IMR-90 (cell line): Measurements from ENCODE around the gene MAN2A1. TPM values are rescaled to one million over a fixed set of nuclear protein-coding genes. Genes with fewer than 3 reads are reported as not detected.

Experiments
- ATAC-seq: fragments of 200-7000 bp; cut with Tn5 transposase; 2 replicates; pipeline ENCODE4 v1.9.1; 2020; ENCODE audit warnings: low read depth, mild to moderate bottlenecking, moderate library complexity
- BruUV-seq: library from RNA; stranded (reverse); fragments of 400-500 nt; replicated peaks from 2 replicates; lab custom pipeline; 2021; lab: Mats Ljungman, UMichigan
- CTCF ChIA-PET: fragments of 300-600 bp; formaldehyde crosslinking; extraction: SDS; loops from one replicate; lab custom pipeline; 2021; ENCODE audit warnings: antibody characterized with exemption; lab: Yijun Ruan, JAX
- POLR2A ChIA-PET: fragments of 300-600 bp; sonication (Branson Sonifier 250); formaldehyde crosslinking; loops from one replicate; lab custom pipeline; 2022; ENCODE audit warnings: antibody characterized with exemption; ENCODE audit not compliant: unreplicated experiment; lab: Charles Lee
- DNase-seq: peaks from one replicate; pipeline ENCODE4 v3.0.0; 2013
- H2AFZ ChIP-seq: replicated peaks from 2 replicates; pipeline ENCODE3; 2013; ENCODE audit warnings: low read length, mild to moderate bottlenecking; ENCODE audit not compliant: poor library complexity
- H2AK5ac ChIP-seq: 2 replicates; pipeline ENCODE4 v1.6.1; 2013; ENCODE audit warnings: low read depth, low read length, inconsistent platforms
- H2AK9ac ChIP-seq: replicated peaks from 2 replicates; pipeline ENCODE3; 2013; ENCODE audit warnings: mild to moderate bottlenecking, low read depth, low read length, moderate library complexity; ENCODE audit not compliant: poor library complexity
- H2BK120ac ChIP-seq: 2 replicates; pipeline ENCODE4 v1.6.1; 2013; ENCODE audit warnings: low read depth, low read length, inconsistent platforms
- H2BK15ac ChIP-seq: 3 replicates; pipeline ENCODE4 v1.6.1; 2013; ENCODE audit warnings: low read depth, low read length, inconsistent platforms
- H2BK20ac ChIP-seq: 2 replicates; pipeline ENCODE4 v1.6.1; 2013; ENCODE audit warnings: low read depth, mild to moderate bottlenecking, inconsistent platforms, low read length, moderate library complexity
- H2BK5ac ChIP-seq: 2 replicates; pipeline ENCODE4 v1.6.1; 2013; ENCODE audit warnings: mild to moderate bottlenecking, low read depth, low read length, inconsistent platforms; ENCODE audit not compliant: poor library complexity, severe bottlenecking
- H3K14ac ChIP-seq: replicated peaks from 2 replicates; pipeline ENCODE4 v1.6.1; 2013; ENCODE audit warnings: low read depth, low read length, inconsistent platforms
- H3K18ac ChIP-seq: 2 replicates; pipeline ENCODE4 v1.6.1; 2013; ENCODE audit warnings: low read depth, low read length, control low read depth
- H3K23ac ChIP-seq: 2 replicates; pipeline ENCODE4 v1.6.1; 2013; ENCODE audit warnings: low read depth, low read length, inconsistent platforms
- H3K27ac ChIP-seq: 2 replicates; pipeline ENCODE4 v1.5.1; 2013; ENCODE audit warnings: mild to moderate bottlenecking, control low read depth, low read length; ENCODE audit not compliant: insufficient read depth
- H3K27me3 ChIP-seq: 2 replicates; pipeline ENCODE4 v1.6.1; 2013; ENCODE audit warnings: low read length; ENCODE audit not compliant: control insufficient read depth, insufficient read depth
- H3K36me3 ChIP-seq: 2 replicates; pipeline ENCODE4 v1.6.1; 2013; ENCODE audit warnings: low read length, mixed read lengths; ENCODE audit not compliant: control insufficient read depth, insufficient read depth
- H3K4ac ChIP-seq: 2 replicates; pipeline ENCODE4 v1.6.1; 2013; ENCODE audit warnings: low read depth, low read length, inconsistent platforms
- H3K4me1 ChIP-seq: 2 replicates; pipeline ENCODE4 v1.6.1; 2013; ENCODE audit warnings: low read length, mixed read lengths; ENCODE audit not compliant: control insufficient read depth, insufficient read depth
- H3K4me2 ChIP-seq: 2 replicates; pipeline ENCODE4 v1.6.1; 2013; ENCODE audit warnings: low read depth, mild to moderate bottlenecking, control low read depth, low read length, moderate library complexity
- H3K4me3 ChIP-seq: 2 replicates; pipeline ENCODE4 v1.5.1; 2013; ENCODE audit warnings: low read depth, mild to moderate bottlenecking, control low read depth, low read length, moderate library complexity; ENCODE audit not compliant: insufficient read depth
- H3K56ac ChIP-seq: 2 replicates; pipeline ENCODE4 v1.6.1; 2013; ENCODE audit warnings: low read length, inconsistent platforms; ENCODE audit not compliant: insufficient read depth; ENCODE audit errors: extremely low read depth
- H3K79me1 ChIP-seq, 2 experiments: 2 replicates each; pipeline ENCODE4 v1.6.1; 2013; ENCODE audit warnings: low read length in 2 of 2, inconsistent platforms in 1 of 2, low read depth in 1 of 2
- H3K9ac ChIP-seq: 2 replicates; pipeline ENCODE4 v1.6.1; 2013; ENCODE audit warnings: low read depth, low read length, control low read depth
- H3K9me1 ChIP-seq: 2 replicates; pipeline ENCODE4 v1.6.1; 2013; ENCODE audit warnings: low read length, inconsistent platforms; ENCODE audit not compliant: insufficient read depth
- H3K9me3 ChIP-seq: 2 replicates; pipeline ENCODE4 v1.6.1; 2013; ENCODE audit warnings: low read length; ENCODE audit not compliant: control insufficient read depth, insufficient read depth
- H4K20me1 ChIP-seq: 2 replicates; pipeline ENCODE4 v1.6.1; 2013; ENCODE audit warnings: low read length, inconsistent platforms; ENCODE audit not compliant: insufficient read depth
- H4K5ac ChIP-seq: 2 replicates; pipeline ENCODE4 v1.6.1; 2013; ENCODE audit warnings: mild to moderate bottlenecking, low read depth, low read length, control low read depth
- H4K8ac ChIP-seq, 2 experiments: 2 replicates each; pipeline ENCODE4 v1.6.1; 2013; ENCODE audit warnings: low read depth in 2 of 2, low read length in 2 of 2, control low read depth in 1 of 2, inconsistent platforms in 1 of 2
- H4K91ac ChIP-seq: 2 replicates; pipeline ENCODE4 v1.6.1; 2013; ENCODE audit warnings: low read depth, low read length, inconsistent platforms; ENCODE audit not compliant: insufficient read depth
- CTCF ChIP-seq: conservative IDR thresholded peaks from 2 replicates; pipeline ENCODE4 v1.5.1; 2012; ENCODE audit warnings: mild to moderate bottlenecking, low read depth, low read length, improper control_type of control experiment
- MAZ ChIP-seq: IDR thresholded peaks from 2 replicates; pipeline ENCODE4 v1.6.1; 2012; ENCODE audit warnings: low read depth, mild to moderate bottlenecking, low read length, improper control_type of control experiment, moderate library complexity, borderline replicate concordance
- NFE2L2 ChIP-seq: fragments of 150-350 bp; IDR thresholded peaks from 2 replicates; pipeline ENCODE4 v1.6.1; 2016; ENCODE audit warnings: low read depth, mild to moderate bottlenecking, low read length
- RCOR1 ChIP-seq: IDR thresholded peaks from 2 replicates; pipeline ENCODE4 v1.6.1; 2012; ENCODE audit warnings: mild to moderate bottlenecking, low read length, improper control_type of control experiment; ENCODE audit not compliant: insufficient replicate concordance
- RFX5 ChIP-seq: IDR thresholded peaks from 2 replicates; pipeline ENCODE4 v1.8.0; 2012; ENCODE audit warnings: low read depth, mild to moderate bottlenecking, low read length, moderate library complexity
- SMC3 ChIP-seq: fragments of 150-350 bp; IDR thresholded peaks from 2 replicates; pipeline ENCODE4 v1.6.1; 2016; ENCODE audit warnings: low read depth, mild to moderate bottlenecking, antibody characterized with exemption, low read length, moderate library complexity
- USF2 ChIP-seq: fragments of 150-350 bp; IDR thresholded peaks from 2 replicates; pipeline ENCODE4 v1.6.1; 2017; ENCODE audit warnings: mild to moderate bottlenecking, antibody characterized with exemption, low read length, low read depth
- WGBS, 2 experiments: methylation state at CpG; one replicate each; pipeline versions ENCODE4 v1.1.5 to v1.1.7; 2013; ENCODE audit warnings: missing lambda C conversion rate in 2 of 2; ENCODE audit not compliant: insufficient read length in 1 of 2; ENCODE audit errors: extremely low coverage in 2 of 2; 5-methylcytosine and 5-hydroxymethylcytosine counted together
- dilution Hi-C: fragments of 300-500 bp; cut with HindIII; formaldehyde crosslinking; loops from one replicate; pipeline ENCODE4 v1.14.3; 2018; ENCODE audit warnings: low sequenced_read_pairs; ENCODE audit not compliant: unreplicated experiment
- in situ Hi-C: fragments of 300-500 bp; cut with MboI; formaldehyde crosslinking; loops from 3 replicates; pipeline ENCODE4 v1.14.3; 2019; ENCODE audit warnings: low sequenced_read_pairs, inconsistent platforms, mixed read lengths
- intact Hi-C: fragments of 100-400 bp; cut with micrococcal nuclease; formaldehyde crosslinking; loops from 2 replicates; pipeline ENCODE4 v1.10.0; 2022
- polyA plus RNA-seq, 3 experiments: library from polyadenylated mRNA; depleted of rRNA; stranded (reverse); fragments of >200 nt; gene quantifications; 2 replicates each; pipeline ENCODE4 v1.2.3, GENCODE V29; 2012; ENCODE audit warnings: low replicate concordance in 1 of 3
- total RNA-seq: library from RNA; depleted of rRNA; stranded (reverse); fragments of >200 nt; gene quantifications from 2 replicates; pipeline ENCODE4 v1.2.3, GENCODE V29; 2012

The MAN2A1 gene
- total and polyA plus RNA-seq, 2 of the 4 experiments (the other 2 are of a cell fraction): 16.4 to 29.6 TPM

- no peak overlapping the region for H2AFZ ChIP-seq
- no peak overlapping the region for H2BK20ac ChIP-seq
- H3K79me1 ChIP-seq: peaks cover 0 to 5% of the 10 kb centered on the region in 2 experiments; a peak in 2 of 4 replicates
- no peak overlapping the region for H3K27ac ChIP-seq
- no peak overlapping the region for H2BK15ac ChIP-seq
- H2BK120ac ChIP-seq: no peak overlapping the region
- H3K14ac ChIP-seq: no peak overlapping the region
- H3K4me1 ChIP-seq: peaks cover 6% of the 10 kb centered on the region
- H3K9ac ChIP-seq: no peak overlapping the region
- ATAC-seq (no peak), DNase-seq (peak; percentile 57)
- H3K18ac ChIP-seq: no peak overlapping the region
- in situ Hi-C loops (no loop called here), dilution Hi-C loops (no loop called here), intact Hi-C loops (no loop called here)
- H3K4me3 ChIP-seq: no peak overlapping the region
- 50% methylated on average over 1 of the region's 2 CpGs; no CpG with 5 or more reads in 1 of the 2 experiments for WGBS, 2 experiments
- H3K4me2 ChIP-seq: no peak overlapping the region
- POLR2A ChIA-PET: no interaction called here
- no peak overlapping the region for H4K8ac ChIP-seq
- H3K9me3 ChIP-seq: no peaks in the 10 kb centered on the region
- no peak for TF ChIP-seq CTCF
- TF ChIP-seq SMC3: no peak
- TF ChIP-seq NFE2L2: no peak
- TF ChIP-seq MAZ: no peak
- TF ChIP-seq RCOR1: no peak
- no peak for TF ChIP-seq USF2
- no peak for TF ChIP-seq RFX5
- H4K20me1 ChIP-seq: no peaks in the 10 kb centered on the region
- no peaks in the 10 kb centered on the region for H3K27me3 ChIP-seq
- no peak overlapping the region for H4K91ac ChIP-seq
- H3K56ac ChIP-seq: no peak overlapping the region
- H2AK5ac ChIP-seq: no peak overlapping the region
- CTCF ChIA-PET: no interaction called here
- H3K36me3 ChIP-seq: no peaks in the 10 kb centered on the region; the same call in 1 of the 2 replicates
- no peak overlapping the region for H4K5ac ChIP-seq
- no peak overlapping the region for H2AK9ac ChIP-seq
- no peak overlapping the region for H3K4ac ChIP-seq
- peaks cover 6% of the 10 kb centered on the region for H3K9me1 ChIP-seq
- no TSS peak for BruUV-seq
- no peak overlapping the region for H2BK5ac ChIP-seq
- no peak overlapping the region for H3K23ac ChIP-seq
Observed at GRCh38 chr5:109868737-109869136, 179.0 kb downstream of the MAN2A1 start.
